ENCODE measurements around the gene SNAI1. TPM values are rescaled to one million over a fixed set of nuclear protein-coding genes. Genes with fewer than 3 reads are reported as not detected.
"Not testable (repeated sequence)": the region's sequence is repeated elsewhere in the genome, so short reads cannot be mapped to it uniquely, and the experiment has no call there.

SNAI1 gene
- total RNA-seq, 1 experiment from 2014 or later = 0.13 TPM

DNA sequence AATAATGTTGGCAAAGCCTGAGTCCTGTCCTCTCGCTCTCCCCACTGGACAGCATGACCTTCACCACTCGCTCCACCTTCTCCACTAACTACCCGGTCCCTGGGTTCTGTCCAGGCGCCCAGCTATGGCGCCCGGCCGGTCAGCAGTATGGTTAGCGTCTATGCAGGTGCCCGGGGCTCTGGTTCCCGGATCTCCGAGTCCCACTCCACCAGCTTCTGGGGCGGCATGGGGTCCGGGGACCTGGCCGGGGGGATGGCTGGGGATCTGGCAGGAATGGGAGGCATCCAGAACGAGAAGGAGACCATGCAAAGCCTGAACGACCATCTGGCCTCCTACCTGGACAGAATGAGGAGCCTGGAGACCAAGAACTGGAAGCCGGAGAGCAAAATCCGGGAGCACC lies 26.1 kb upstream of the SNAI1 start:
- in situ Hi-C loops (cut with HindIII; ENCODE audit: low pct_unique_long_range_greater_than_20kb, low sequenced_read_pairs) = no loop called here
- DNase-seq (ENCODE audit: low read depth, low spot score) = no peak

DNA sequence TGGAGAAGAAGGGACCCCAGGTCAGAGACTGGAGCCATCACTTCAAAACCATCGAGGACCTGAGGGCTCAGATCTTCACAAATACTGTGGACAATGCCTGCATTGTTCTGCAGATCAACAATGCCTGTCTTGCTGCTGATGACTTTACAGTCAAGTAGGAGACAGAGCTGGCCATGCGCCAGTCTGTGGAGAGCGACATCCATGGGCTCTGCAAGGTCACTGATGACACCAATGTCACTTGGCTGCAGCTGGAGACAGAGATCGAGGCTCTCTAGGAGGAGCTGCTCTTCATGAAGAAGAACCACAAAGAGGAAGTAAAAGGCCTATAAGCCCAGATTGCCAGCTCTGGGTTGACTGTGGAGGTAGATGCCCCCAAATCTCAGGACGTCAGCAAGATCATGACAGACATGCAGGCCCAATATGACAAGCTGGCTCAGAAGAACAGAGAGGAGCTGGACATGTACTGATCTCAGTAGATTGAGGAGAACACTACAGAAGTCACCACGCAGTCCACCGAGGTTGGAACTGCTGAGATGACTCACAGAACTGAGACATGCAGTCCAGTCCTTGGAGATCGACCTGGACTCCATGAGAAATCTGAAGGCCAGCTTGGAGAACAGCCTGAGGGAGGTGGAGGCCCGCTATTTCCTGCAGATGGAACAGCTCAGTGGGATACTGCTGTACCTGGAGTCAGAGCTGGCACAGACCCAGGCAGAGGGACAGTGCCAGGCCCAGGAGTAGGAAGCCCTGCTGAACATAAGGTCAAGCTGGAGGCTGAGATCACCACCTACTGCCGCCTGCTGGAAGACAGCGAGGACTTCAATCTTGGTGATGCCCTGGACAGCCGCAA lies 25.5 kb upstream of the SNAI1 start:
- in situ Hi-C loops (cut with HindIII; ENCODE audit: low pct_unique_long_range_greater_than_20kb, low sequenced_read_pairs) = not testable (repeated sequence)
- peak; percentile 50 for DNase-seq (ENCODE audit: low read depth, low spot score)

DNA sequence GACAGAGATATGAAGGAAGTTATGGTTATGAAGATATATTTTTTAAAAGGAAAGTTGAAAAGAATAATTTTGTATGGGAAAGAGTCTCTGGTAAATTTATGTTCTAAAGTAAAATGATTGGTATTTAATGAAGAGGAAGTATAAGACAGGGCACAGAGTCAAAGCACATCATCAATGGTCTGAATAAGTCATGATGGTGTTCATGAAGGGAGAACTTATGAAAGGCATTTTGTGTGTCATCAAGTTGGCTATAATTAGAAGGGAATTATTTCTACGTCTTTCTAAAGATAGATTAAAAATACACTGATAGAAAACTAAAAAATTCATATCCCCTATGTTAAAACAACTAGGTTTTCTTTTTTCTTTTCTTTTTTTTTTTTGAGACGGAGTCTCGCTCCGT lies 21.4 kb upstream of the SNAI1 start:
- DNase-seq (ENCODE audit: low read depth, low spot score) = no peak
- in situ Hi-C loops (cut with HindIII; ENCODE audit: low pct_unique_long_range_greater_than_20kb, low sequenced_read_pairs) = no loop called here

DNA sequence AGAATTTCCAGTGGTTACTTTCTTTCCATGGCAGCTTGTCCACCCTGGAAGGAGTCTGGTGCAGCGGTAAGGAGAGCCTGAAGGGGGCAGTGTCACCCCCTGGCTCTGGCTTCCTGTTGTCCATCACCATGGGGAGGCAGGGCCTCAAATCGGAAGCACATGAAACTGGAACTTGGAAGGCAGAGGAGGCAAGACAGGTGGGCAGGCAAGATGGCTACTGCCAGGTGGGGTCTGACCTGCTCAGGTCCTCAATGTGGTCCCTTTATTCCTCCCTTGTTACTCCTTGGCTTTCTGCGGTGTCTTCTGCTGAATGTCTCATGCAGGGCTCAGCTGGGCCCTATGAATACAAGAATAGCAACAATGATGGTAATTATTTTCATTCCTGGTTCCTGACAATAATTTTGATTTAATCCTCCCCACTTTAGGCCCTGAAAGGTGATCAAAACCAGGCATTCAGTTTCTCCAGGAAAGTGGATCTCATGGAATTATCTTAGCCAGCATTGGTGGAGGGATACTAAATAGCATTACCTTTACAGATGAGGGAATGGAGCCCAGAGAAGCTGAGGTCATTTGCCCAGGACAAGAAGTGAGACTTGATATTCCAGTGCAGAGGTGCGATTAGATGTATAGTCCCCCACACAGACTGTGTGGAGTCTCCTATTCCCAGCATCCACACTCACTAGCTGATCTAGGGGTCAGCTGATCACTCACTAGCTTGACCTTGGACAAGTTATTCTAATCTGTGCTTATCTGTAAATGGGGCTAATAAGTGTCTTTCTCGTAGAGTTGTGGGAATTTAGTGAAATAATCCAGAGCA lies 17.6 kb upstream of the SNAI1 start:
- in situ Hi-C loops (cut with HindIII; ENCODE audit: low pct_unique_long_range_greater_than_20kb, low sequenced_read_pairs) = no loop called here
- peak; percentile 83 for DNase-seq (ENCODE audit: low read depth, low spot score)

DNA sequence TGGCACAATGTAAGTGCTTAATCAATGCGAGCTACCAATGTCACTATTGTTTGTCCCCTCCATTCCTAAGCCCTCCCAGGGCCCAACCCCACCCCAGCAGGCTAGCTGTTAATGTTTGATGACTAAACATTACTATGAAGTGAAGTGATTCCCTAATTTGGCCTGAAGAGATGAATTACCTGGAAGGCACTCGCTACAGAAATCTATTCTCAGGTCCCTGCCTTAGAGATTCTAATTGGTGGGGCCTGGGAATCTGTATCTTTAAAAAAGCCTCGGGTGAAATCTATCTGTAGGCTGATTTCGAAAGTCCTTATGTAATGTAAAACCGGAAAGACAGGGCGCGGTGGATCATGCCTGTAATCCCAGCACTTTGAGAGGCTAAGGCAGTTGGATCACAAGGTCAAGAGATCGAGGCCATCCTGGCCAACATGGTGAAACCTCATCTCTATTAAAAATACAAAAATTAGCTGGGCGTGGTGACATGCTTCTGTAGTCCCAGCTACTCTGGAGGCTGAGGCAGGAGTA lies 16.9 kb upstream of the SNAI1 start:
- in situ Hi-C loops (cut with HindIII; ENCODE audit: low pct_unique_long_range_greater_than_20kb, low sequenced_read_pairs) = no loop called here
- DNase-seq (ENCODE audit: low read depth, low spot score) = no peak

DNA sequence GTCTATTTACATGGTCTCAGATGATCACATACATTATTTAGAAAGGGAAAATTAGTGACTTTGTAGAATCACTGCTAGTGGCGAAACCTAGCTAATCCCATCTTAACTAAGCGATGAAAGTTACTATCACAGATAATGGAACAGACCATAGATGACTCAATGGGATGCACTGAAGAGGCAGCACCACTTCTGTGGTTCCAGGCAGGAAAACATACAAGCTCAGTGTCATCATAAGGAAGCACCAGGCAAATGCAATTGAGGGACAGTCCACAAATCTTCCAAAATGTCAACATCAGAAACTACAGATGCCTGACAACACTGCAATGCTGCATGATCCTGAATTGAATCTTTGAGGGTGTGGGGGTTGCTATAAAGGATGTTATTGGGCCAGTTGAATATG lies 15.9 kb upstream of the SNAI1 start:
- DNase-seq (ENCODE audit: low read depth, low spot score) = no peak
- in situ Hi-C loops (cut with HindIII; ENCODE audit: low pct_unique_long_range_greater_than_20kb, low sequenced_read_pairs) = no loop called here

DNA sequence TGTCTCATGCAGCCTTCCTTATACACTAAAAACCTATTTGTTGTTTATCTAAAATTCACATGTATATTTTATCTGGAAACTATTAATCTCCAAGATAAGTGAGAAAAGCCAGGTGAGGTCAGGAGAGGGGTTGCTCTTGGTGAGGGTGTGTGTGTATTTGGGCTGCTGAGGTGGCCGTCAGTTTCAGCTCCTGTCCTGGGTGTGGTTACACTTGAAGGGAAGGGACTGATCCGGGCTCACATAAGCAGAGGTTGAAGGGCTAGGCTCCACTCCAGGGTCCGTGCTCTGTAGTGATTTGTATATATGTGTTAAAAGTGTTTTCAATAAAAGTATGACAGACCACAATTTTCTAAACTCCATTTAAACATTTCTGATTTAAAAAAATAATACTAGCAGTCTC lies 13.5 kb upstream of the SNAI1 start:
- DNase-seq (ENCODE audit: low read depth, low spot score) = no peak
- in situ Hi-C loops (cut with HindIII; ENCODE audit: low pct_unique_long_range_greater_than_20kb, low sequenced_read_pairs) = no loop called here

DNA sequence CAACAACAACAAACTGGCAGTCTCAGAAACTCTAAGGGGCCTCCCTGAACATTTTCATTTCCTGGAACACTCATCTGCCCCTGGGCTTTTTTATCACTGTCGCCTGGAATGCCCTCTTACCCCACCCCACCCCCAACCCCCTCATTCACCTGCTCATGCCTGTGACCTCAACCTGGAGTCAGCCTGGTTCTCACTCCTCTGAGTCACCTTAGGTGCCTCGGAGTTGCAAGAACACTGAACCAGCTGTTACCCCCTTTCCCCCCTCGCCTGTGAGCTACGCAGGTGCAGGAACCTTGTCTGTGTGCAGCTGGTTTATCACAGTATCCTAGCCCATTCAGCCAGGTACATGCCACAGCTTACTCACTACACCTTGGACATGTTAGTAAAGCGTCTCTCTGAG lies 12.8 kb upstream of the SNAI1 start:
- in situ Hi-C loops (cut with HindIII; ENCODE audit: low pct_unique_long_range_greater_than_20kb, low sequenced_read_pairs) = no loop called here
- no peak for DNase-seq (ENCODE audit: low read depth, low spot score)

DNA sequence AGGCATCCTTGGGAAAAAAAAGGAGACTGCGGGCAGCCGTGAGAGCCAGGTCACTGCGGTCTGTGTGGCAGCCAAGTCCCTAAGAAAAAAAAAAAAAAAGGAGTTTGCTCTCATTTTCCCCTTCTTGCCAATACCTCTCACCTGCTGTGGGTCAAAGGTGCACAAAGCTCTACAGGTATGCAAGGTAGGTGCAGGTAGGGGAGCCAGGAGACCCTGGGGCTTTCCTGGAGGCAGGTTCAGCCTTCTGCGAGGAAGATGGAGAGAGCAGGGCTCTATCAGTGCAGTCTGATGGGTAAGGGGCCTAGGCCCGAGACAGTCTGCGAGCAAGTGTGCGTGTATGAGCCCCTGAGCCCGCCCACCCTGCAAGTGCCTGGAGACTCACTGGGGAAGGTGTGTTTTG lies 12.3 kb upstream of the SNAI1 start:
- in situ Hi-C loops (cut with HindIII; ENCODE audit: low pct_unique_long_range_greater_than_20kb, low sequenced_read_pairs) = no loop called here
- no peak for DNase-seq (ENCODE audit: low read depth, low spot score)

DNA sequence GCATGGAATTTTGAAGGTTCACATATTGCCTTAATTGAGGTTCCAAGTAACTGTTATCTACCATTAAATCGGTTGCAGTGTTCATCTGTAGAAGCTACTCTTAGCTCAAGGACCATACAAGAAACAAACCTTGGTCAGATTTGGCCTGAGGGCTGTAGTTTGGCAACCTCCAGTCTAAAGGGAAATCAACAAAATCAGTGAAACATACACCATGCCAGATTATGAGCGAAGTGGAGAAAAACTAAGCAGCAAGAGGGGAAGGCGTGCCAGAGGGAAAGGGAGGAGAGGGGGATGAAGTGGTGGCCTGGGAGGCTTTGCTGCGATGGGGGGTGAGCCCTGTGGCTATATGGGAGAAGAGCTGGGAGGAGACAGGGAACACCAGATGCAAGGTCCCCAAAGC lies 8.8 kb upstream of the SNAI1 start:
- in situ Hi-C loops (cut with HindIII; ENCODE audit: low pct_unique_long_range_greater_than_20kb, low sequenced_read_pairs) = no loop called here
- DNase-seq (ENCODE audit: low read depth, low spot score) = no peak

DNA sequence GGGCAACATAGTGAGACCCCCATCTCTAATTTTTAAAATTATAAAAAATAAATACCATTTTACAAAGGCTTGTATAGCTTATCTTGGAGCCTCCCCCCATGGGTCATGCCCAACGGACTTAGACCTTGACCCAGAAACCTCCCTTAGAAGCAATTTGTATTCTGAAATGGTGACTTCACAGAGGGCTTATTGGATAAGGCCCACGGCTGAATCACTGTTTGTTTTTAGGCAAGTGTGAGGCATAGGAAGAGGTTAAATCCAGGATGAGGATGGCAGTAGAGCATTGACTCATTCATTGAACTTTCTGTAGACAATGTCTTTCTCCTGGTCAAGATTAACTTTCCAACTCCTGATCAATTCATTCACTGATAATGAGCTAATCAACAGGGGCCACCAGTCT lies 6.2 kb upstream of the SNAI1 start:
- DNase-seq (ENCODE audit: low read depth, low spot score) = no peak
- in situ Hi-C loops (cut with HindIII; ENCODE audit: low pct_unique_long_range_greater_than_20kb, low sequenced_read_pairs) = no loop called here

DNA sequence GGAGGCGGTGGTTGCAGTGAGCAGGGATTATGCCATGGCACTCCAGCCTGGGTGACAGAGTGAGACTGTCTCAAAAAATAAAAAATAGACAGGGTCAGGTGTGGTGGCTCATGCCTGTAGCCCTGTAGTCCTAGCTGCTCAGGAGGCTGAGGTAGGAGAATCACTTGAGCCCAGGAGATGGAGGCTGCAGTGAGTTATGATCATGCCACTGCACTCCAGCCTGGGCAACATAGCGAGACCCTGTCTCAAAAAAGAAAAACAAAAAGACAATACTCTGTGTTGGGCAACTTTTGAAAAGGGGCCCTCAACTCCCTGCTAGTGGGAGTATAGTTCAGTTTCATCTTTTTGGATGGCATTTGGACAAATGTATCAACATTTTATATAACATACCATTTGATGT lies 5.0 kb upstream of the SNAI1 start:
- in situ Hi-C loops (cut with HindIII; ENCODE audit: low pct_unique_long_range_greater_than_20kb, low sequenced_read_pairs); DNase-seq (ENCODE audit: low read depth, low spot score): not testable (repeated sequence)

DNA sequence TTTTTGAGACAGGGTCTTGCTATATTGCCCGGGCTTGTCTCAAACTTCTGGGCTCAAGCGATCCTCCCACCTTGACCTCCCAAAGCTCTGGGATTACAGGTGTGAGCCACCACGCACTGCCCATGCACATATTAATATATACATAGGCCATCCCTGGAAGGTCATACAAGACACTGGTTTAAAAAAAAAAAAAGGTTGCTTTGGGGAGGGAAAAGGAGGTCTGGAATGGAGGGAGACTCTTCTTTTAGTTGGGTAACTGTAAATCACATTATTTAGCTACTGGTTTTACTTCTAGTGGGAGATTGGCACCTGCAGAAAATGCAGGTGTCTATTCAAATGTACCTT lies 4.1 kb upstream of the SNAI1 start:
- no peak for DNase-seq (ENCODE audit: low read depth, low spot score)
- in situ Hi-C loops (cut with HindIII; ENCODE audit: low pct_unique_long_range_greater_than_20kb, low sequenced_read_pairs) = no loop called here

DNA sequence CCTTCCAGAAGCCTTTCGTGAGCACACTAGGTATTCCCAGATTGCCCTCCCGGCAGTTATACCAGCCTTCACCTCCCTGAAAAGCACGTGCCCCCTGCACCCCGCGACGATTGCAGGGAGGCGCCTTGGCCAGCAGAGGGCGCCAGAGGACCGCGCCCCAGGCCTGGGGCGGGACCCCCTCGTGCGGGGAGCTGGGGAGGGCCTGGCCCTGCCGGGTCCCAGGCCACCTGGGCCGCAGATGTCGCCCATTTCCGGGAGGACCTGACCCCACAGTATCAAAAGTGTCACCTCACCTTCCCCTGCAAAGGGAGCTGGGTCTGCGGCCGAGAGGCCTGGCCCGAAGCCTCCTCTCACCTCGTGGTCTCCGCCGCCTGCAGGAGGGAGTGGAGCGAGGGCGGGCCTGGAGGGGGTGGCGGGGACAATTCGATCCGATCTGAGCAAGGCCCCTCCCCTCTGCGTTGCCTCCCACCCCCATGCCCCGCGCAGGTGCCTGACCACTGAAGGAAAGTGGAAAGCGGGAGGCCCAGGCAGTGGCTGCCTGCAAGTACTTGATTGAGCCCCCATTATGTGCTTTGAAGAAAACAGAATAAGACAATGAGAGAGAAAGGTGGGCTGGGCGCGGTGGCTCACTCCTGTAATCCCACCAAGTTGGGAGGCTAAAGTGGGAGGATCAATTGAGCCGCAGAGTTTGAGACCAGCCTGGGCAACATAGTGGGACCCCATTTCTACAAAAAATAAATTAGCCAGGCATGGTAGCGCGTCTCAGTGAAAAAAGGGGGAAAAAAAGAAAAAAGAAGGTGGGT lies 3.5 kb upstream of the SNAI1 start:
- peak; percentile 71 for DNase-seq (ENCODE audit: low read depth, low spot score)
- in situ Hi-C loops (cut with HindIII; ENCODE audit: low pct_unique_long_range_greater_than_20kb, low sequenced_read_pairs) = no loop called here

DNA sequence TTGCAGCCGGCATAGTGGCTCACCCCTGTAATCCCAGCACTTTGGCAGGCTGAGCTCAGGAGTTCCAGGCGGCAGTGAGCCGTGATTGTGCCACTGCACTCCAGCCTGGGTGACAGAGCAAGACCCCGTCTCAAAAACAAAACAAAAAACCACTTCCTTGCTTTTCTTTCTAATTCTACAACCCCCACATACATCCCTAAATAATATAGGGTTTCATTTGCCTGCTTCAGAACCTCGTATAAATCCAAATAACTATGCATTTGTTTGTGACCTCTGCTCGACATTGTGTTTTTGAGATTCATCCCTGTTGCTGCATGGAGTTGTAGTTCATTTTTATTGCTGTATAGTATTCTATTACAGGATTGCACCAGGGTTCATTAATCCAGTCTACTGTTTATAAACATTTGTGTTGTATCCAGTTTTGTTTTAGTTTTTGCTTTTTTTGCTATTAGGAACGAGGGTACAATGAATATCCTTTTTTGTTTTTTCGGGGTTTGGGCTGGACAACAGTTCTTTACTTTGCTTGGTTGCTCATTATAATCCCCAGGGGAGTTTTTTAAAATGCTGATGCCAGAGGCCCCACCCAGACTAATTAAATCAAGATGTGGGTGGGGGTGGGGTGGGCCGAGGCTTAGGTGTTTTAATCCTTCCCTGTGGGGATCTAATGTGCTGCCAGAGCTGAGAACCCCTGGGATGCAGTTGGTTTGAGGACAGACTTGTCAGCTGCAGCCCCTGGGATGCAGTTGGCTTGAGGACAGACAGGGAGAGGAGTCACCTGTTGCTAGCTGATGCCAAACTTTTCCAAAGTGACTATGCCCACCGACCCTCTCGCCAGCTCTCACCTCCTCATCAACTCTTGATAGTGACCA lies 2.4 kb upstream of the SNAI1 start:
- no peak for DNase-seq (ENCODE audit: low read depth, low spot score)
- in situ Hi-C loops (cut with HindIII; ENCODE audit: low pct_unique_long_range_greater_than_20kb, low sequenced_read_pairs) = no loop called here

DNA sequence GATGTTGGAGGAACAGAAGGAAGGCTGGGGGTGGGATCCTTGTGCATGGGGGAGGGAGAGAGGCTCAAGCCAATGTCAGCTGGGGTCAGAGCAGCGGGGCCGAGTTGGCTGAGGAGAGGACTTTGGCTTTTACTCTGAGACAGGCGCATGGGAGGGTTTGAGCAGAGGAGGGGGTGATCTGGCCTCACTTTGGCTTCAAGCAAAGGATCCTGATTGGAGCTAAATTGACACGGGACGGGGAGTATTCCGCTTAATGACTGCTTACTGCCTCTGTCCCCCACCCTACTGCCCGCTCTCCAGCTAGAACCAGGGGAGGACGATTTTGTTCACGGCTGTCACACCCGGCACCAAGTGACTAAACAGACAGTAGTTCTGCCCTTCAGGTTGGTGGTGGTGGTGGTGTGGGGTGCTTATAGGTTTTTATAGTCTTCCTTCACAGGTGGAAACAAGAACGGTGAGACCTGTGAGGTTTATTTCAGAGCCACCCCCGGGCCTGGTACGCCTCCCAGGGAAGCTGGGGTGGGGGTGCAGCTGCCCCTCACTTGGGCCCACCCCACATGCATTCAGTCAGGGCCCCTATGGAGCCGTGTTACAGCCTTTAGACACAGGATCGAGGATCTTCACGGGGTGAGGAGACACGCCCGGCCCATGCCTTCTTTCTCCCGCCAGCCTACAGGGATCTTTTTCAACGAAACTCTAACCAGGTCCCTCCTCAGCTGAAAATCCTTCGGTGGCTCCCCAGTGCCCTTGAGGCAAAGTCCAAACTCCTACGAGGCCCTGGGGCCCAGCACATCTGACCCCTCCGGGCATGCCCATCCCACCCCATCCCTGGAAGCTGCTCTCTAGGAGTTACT lies 1.3 kb upstream of the SNAI1 start:
- in situ Hi-C loops (cut with HindIII; ENCODE audit: low pct_unique_long_range_greater_than_20kb, low sequenced_read_pairs) = no loop called here
- no peak for DNase-seq (ENCODE audit: low read depth, low spot score)

DNA sequence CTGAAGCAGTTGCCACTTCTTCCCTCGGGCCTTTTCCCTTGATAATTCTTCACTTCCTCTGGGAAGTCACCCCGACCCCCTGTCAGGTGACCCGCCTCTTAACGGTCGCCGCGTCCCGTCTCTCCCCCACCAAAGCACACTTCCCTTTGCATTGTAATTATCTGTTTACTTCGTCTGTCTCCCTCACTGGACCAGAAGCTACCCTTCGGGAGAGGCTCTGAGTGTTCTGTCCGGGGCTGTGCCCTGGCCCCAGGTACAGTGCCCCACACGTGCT lies 771 bp upstream of the SNAI1 start:
- no peak for DNase-seq (ENCODE audit: low read depth, low spot score)
- in situ Hi-C loops (cut with HindIII; ENCODE audit: low pct_unique_long_range_greater_than_20kb, low sequenced_read_pairs) = no loop called here
